NCI-H2171 treated with DMSO at 0.1 percent for 48 hours (cell line): ENCODE results near the gene TBC1D2B.
"Not testable (repeated sequence)": the region's sequence is repeated elsewhere in the genome, so short reads cannot be mapped to it uniquely, and the experiment has no call there.

Experiments
- DNase-seq: peaks from one replicate; lab custom pipeline; 2025; lab: John Stamatoyannopoulos, UW

TBC1D2B gene

GRCh38 chr15:78002996-78003395 is 74.5 kb downstream of the TBC1D2B start:
- no peak for DNase-seq

GRCh38 chr15:78001656-78002055 is 75.9 kb downstream of the TBC1D2B start:
- no peak for DNase-seq

DNA sequence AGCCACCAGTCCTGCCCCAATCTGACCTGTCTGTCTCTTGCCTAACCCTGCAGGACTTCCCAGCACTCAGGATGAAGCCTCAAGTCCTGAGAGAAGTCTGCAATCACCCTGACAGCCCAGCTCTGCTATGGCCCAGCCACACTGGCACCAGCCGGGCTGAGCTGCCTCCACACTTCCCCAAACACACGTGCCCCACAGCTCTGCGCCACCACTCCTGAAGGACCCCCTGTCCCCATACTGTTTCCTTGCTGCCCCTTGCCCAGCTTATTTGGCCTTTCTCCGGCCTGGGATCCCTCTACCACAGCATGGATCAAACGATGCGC is 76.6 kb downstream of the TBC1D2B start:
- DNase-seq, result no peak

- peak; percentile 15 for DNase-seq
Measured at GRCh38 chr15:78000091-78000926, 77.2 kb downstream of the TBC1D2B start.

- DNase-seq, result no peak
Measured at GRCh38 chr15:77999486-77999885, 78.0 kb downstream of the TBC1D2B start.

- DNase-seq, result no peak
Measured at GRCh38 chr15:77998592-77998991, 78.9 kb downstream of the TBC1D2B start.

GRCh38 chr15:77997761-77998554 is 79.6 kb downstream of the TBC1D2B start:
- DNase-seq, result not testable (repeated sequence)

- not testable (repeated sequence) for DNase-seq
Measured at GRCh38 chr15:77997221-77997620, 80.3 kb downstream of the TBC1D2B start.

DNA sequence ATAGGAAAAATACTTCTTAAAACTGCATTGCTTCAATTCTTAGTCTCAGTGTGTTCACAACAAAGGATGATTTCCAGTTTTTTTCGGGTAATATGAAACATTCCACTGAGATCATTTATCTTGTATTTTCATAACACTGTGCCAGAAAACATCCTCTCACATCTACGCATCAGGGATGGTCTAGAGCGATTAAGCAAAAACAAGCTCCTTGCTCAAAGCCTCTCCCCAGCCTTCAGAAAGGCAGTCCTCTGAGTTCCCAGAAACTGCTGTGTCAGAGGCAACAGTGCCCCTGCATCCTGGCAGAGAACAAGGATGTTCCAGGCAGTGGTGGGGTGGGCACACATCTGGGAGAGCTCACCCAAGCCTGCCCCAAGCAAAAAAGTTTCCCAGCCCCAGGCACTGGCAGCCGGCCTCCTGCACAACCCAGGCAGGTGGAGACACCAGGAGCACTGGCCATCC is 80.8 kb downstream of the TBC1D2B start:
- DNase-seq, result not testable (repeated sequence)

- not testable (repeated sequence) for DNase-seq
Measured at GRCh38 chr15:77996226-77996625, 81.3 kb downstream of the TBC1D2B start.

DNA sequence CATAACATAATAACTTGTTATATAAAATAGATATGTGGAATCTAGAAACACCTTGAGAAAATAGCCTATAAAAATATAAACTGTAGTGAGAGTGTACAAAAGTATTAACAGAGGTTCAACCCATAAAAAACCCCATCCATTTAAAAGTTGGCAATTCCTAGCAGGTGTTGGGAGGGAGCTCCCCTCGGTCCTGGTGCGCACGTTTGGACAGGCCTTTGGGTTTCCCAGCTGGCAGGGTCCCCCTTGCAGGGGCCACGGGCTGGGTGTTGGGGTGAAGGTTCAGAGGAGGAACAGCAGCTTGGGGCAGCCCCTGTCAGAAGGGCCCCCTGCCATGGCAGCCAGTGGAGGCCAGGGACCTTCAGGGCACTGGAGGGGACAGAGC is 82.0 kb downstream of the TBC1D2B start:
- DNase-seq, result not testable (repeated sequence)

GRCh38 chr15:77994893-77995536 is 82.5 kb downstream of the TBC1D2B start:
- DNase-seq, result peak; percentile 93

GRCh38 chr15:77993970-77994693 is 83.4 kb downstream of the TBC1D2B start:
- peak; percentile 6 for DNase-seq

DNA sequence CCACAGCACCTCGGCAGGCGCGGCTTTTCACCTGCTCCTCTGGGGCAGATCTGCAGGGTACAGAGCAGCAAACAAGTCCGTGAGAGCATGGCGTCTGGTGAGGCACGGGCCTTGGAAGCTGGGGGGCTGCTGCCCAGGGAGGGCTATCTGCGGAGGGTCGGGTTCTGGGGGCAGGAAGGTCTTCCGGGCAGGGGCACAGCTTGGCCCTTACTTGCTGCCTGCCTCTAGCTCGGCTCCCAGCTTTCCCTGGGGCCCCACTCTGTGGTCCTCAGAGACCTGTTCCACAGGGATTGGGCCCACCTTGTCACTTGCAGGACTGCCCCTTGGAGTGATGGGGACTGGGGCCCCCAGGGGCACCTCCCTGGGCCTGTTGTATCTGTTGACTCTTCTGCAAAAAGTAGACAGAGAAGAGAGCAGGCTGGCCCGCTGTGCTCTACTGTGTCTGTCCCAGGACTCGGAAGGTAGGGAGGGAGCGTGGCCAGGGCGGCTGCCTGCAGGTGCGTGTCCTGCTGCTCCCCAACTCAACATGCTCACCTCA is 84.1 kb downstream of the TBC1D2B start:
- no peak for DNase-seq

- peak; percentile 17 for DNase-seq
Measured at GRCh38 chr15:77992356-77993222, 84.9 kb downstream of the TBC1D2B start.

GRCh38 chr15:77991658-77992201 is 85.8 kb downstream of the TBC1D2B start:
- peak; percentile 37 for DNase-seq

GRCh38 chr15:77991029-77991406 is 86.5 kb downstream of the TBC1D2B start:
- no peak for DNase-seq

GRCh38 chr15:77989296-77990143 is 88.0 kb downstream of the TBC1D2B start:
- no peak for DNase-seq
